Small intestine (tissue), 7 donors: ENCODE results near the gene BEAN1. TPM values are rescaled to one million over a fixed set of nuclear protein-coding genes. Genes with fewer than 3 reads are reported as not detected.
A peak's percentile ranks its signal among the peaks of the same experiment; 100 is the strongest.

Source experiments
- DNase-seq, 2 donors: peaks; one replicate each; pipeline versions ENCODE4 v3.0.0 to v3.0.0-alpha.2; 2013
- FAIRE-seq: peaks from 2 replicates; lab custom pipeline; 2012; peaks lifted over from hg19 to GRCh38; lab: Jason Lieb, UNC
- H3K27ac ChIP-seq, 3 donors: one replicate each; pipeline ENCODE4 v1.5.1; 2013; ENCODE audit warnings: low read length in 2 of 3, mild to moderate bottlenecking in 2 of 3, control low read depth in 1 of 3, inconsistent platforms in 1 of 3, low read depth in 1 of 3, moderate library complexity in 1 of 3
- H3K27me3 ChIP-seq, 3 donors: one replicate each; pipeline ENCODE4 v1.6.1; 2013; ENCODE audit warnings: low read length in 3 of 3, inconsistent platforms in 1 of 3; ENCODE audit not compliant: control insufficient read depth in 3 of 3, insufficient read depth in 3 of 3
- H3K36me3 ChIP-seq, 3 donors: one replicate each; pipeline ENCODE4 v1.6.1; 2013; ENCODE audit warnings: low read length in 3 of 3, inconsistent platforms in 1 of 3, low read depth in 1 of 3, mild to moderate bottlenecking in 1 of 3, moderate library complexity in 1 of 3; ENCODE audit not compliant: control insufficient read depth in 3 of 3, insufficient read depth in 2 of 3
- H3K4me1 ChIP-seq, 3 donors: one replicate each; pipeline ENCODE4 v1.6.1; 2013; ENCODE audit warnings: low read length in 2 of 3, inconsistent platforms in 1 of 3, low read depth in 1 of 3, mild to moderate bottlenecking in 1 of 3, moderate library complexity in 1 of 3; ENCODE audit not compliant: control insufficient read depth in 3 of 3, insufficient read depth in 2 of 3
- H3K4me3 ChIP-seq, 3 donors: one replicate each; pipeline ENCODE4 v1.5.1; 2013; ENCODE audit warnings: low read length in 3 of 3, control low read depth in 1 of 3, inconsistent platforms in 1 of 3, low read depth in 1 of 3, mild to moderate bottlenecking in 1 of 3, moderate library complexity in 1 of 3
- H3K9me3 ChIP-seq, 2 donors: one replicate each; pipeline ENCODE4 v1.6.1; 2013; ENCODE audit warnings: low read depth in 1 of 2, low read length in 1 of 2; ENCODE audit not compliant: control insufficient read depth in 2 of 2, insufficient read depth in 1 of 2
- WGBS, 3 donors: extraction: QIAGEN DNeasy Blood & Tissue Kit; methylation state at CpG; one replicate each; pipeline ENCODE4 v1.1.7; 2013; 5-methylcytosine and 5-hydroxymethylcytosine counted together
- polyA plus RNA-seq, 4 donors: library from polyadenylated mRNA; stranded (reverse) in 3 of 4; unstranded in 1 of 4; fragments of 200-250 nt in 3 of 4; fragments of 120-200 nt in 1 of 4; gene quantifications; one replicate each; pipeline versions ENCODE4 v1.2.1 to v1.2.3, GENCODE V29; 2013
- donor health status: healthy with polysubstance abuse.
- donor health status: control.
- donor health status: control.
- donor health status: Bipolar disorder and iron deficiency.
- donor health status: healthy.

Gene BEAN1
- polyA plus RNA-seq, 4 donors, result 0.59 to 0.64 TPM; not detected in 2

- Histone ChIP-seq H3K27me3 (peaks cover 0 to 17% (median 0%) of the 10 kb centered on the region in 3 donors), H3K27ac (no peak overlapping the region), H3K4me3 (no peak overlapping the region), H3K9me3 (no peaks in the 10 kb centered on the region), H3K36me3 (no peaks in the 10 kb centered on the region), H3K4me1 (no peaks in the 10 kb centered on the region)
- DNase-seq (no peak), FAIRE-seq (no peak)
- WGBS, 3 donors, result 39 to 58% (median 48%) methylated on average over 2 of the region's 2 CpGs
These were observed 50.0 kb downstream of the BEAN1 start for GRCh38 chr16:66477028-66477515.

GRCh38 chr16:66478733-66479511 lies 51.8 kb downstream of the BEAN1 start:
- no peaks in the 10 kb centered on the region for H3K36me3 ChIP-seq
- FAIRE-seq (no peak), DNase-seq (peak; percentile 73 to 74)
- 23 to 29% (median 27%) methylated on average over 10 of the region's 10 CpGs for WGBS, 3 donors
- H3K4me3 ChIP-seq, result no peak overlapping the region
- H3K9me3 ChIP-seq, result no peaks in the 10 kb centered on the region
- peaks cover 0 to 17% (median 0%) of the 10 kb centered on the region in 3 donors for H3K27me3 ChIP-seq
- H3K4me1 ChIP-seq, result no peaks in the 10 kb centered on the region
- no peak overlapping the region for H3K27ac ChIP-seq

GRCh38 chr16:66479661-66480264 lies 52.7 kb downstream of the BEAN1 start:
- H3K4me1 ChIP-seq, result no peaks in the 10 kb centered on the region
- no peaks in the 10 kb centered on the region for H3K36me3 ChIP-seq
- FAIRE-seq, result no peak
- WGBS, 3 donors, result 72 to 88% (median 84%) methylated on average over 5 of the region's 5 CpGs
- no peak overlapping the region for H3K4me3 ChIP-seq
- peaks cover 0 to 17% (median 0%) of the 10 kb centered on the region in 3 donors for H3K27me3 ChIP-seq
- DNase-seq, result no peak
- no peaks in the 10 kb centered on the region for H3K9me3 ChIP-seq
- no peak overlapping the region for H3K27ac ChIP-seq

GRCh38 chr16:66480265-66481080 lies 53.4 kb downstream of the BEAN1 start:
- Histone ChIP-seq H3K9me3 (no peaks in the 10 kb centered on the region), H3K4me3 (no peak overlapping the region), H3K27ac (no peak overlapping the region), H3K27me3 (peaks cover 0 to 11% (median 0%) of the 10 kb centered on the region in 3 donors), H3K4me1 (no peaks in the 10 kb centered on the region), H3K36me3 (no peaks in the 10 kb centered on the region)
- no peak for DNase-seq
- 84 to 88% (median 88%) methylated on average over 21 to 25 of the region's 25 CpGs for WGBS, 3 donors
- no peak for FAIRE-seq

- H3K9me3 ChIP-seq, result no peaks in the 10 kb centered on the region
- H3K36me3 ChIP-seq, result no peaks in the 10 kb centered on the region
- DNase-seq, result no peak
- 88 to 90% (median 88%) methylated on average over 25 of the region's 25 CpGs for WGBS, 3 donors
- FAIRE-seq, result no peak
- H3K27ac ChIP-seq, result no peak overlapping the region
- peaks cover 0 to 9% (median 0%) of the 10 kb centered on the region in 3 donors for H3K27me3 ChIP-seq
- no peak overlapping the region for H3K4me3 ChIP-seq
- no peaks in the 10 kb centered on the region for H3K4me1 ChIP-seq
These were observed 54.2 kb downstream of the BEAN1 start for GRCh38 chr16:66481081-66481942.

DNA sequence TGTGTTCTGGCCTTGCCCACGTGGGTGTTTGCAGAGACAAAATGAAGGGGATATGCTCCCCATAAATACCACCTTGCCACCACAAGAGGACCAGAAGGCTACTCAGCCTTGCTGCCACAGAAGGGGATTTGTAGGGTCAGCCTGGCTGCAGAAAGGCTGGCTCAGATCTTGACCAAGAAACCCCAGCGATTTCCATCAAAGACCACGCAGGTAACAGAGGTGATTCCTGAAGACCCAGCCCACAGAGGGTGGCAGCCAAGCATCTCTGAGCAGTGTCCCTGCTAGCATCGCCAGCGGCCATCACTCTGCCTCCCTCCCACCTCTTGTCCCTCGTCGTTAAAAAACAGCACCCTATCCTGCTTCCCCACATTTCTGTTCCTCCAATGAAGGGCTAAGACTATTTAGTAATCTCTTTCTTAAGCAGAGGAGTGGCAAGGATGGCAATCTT lies 54.9 kb downstream of the BEAN1 start:
- H3K27me3 ChIP-seq, result peaks cover 0 to 4% (median 0%) of the 10 kb centered on the region in 3 donors
- no peaks in the 10 kb centered on the region for H3K4me1 ChIP-seq
- no peaks in the 10 kb centered on the region for H3K9me3 ChIP-seq
- no peak for FAIRE-seq
- no peak for DNase-seq
- no peak overlapping the region for H3K4me3 ChIP-seq
- 65 to 72% (median 68%) methylated on average over 7 of the region's 7 CpGs for WGBS, 3 donors
- no peaks in the 10 kb centered on the region for H3K36me3 ChIP-seq
- no peak overlapping the region for H3K27ac ChIP-seq

DNA sequence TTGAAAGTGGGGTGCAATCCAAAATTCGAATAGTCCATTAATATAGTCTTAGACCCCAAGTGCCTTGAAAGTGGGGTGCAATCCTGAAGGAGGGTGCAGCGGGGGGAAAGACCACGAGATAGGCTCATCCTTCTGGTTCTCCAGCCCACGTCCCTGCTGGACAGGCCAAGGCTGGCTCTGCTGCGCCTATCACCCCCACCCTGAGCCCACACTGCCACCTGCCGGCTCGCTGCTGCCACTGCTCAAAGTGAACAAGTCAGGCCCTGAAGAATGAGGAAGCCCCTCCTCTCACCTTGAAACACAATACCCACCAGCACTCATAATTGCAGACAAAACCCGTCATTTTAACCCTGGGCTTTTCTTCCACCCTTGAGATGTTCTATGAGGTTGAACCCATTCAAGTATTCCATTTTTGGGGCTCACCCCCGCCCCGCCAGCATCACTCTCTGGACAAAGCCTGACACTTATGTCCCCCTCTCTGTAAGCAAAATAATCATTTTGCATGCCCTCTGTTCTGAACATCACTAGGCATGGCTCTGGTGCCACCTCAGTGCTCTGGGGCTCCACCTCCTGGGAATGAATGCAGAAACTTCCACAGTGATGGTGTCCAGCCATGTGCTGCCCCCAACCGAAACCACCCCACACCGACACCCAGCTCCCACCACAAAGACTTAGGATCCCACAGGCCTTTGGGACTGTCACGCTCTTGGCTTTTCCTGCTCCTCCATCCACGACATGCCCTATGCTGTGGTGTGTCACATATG lies 56.8 kb downstream of the BEAN1 start:
- peak; percentile 62 to 69 for DNase-seq
- Histone ChIP-seq H3K36me3 (no peaks in the 10 kb centered on the region), H3K27me3 (no peaks in the 10 kb centered on the region), H3K4me1 (no peaks in the 10 kb centered on the region), H3K27ac (no peak overlapping the region), H3K4me3 (no peak overlapping the region), H3K9me3 (peaks cover 0 to 2% of the 10 kb centered on the region in 2 donors)
- 39 to 44% (median 42%) methylated on average over 14 of the region's 14 CpGs for WGBS, 3 donors
- no peak for FAIRE-seq
